ENCODE data around the gene SYTL1.
A peak's percentile ranks its signal among the peaks of the same experiment; 100 is the strongest.

SYTL1 gene

GRCh38 chr1:27341525-27342252 is at the start of gene SYTL1:
Gene SYTL1 (plus strand): TSS chr1:27342022. CDS start chr1:27345335, 3,313 bp downstream.
- DNase-seq, result peak; percentile 65

GRCh38 chr1:27292106-27292505 is 49.7 kb upstream of the SYTL1 start:
- DNase-seq, result no peak

GRCh38 chr1:27293915-27294314 is 47.9 kb upstream of the SYTL1 start:
- no peak for DNase-seq

- peak; percentile 43 for DNase-seq
Observed at GRCh38 chr1:27296773-27297291, 45.0 kb upstream of the SYTL1 start.

- no peak for DNase-seq
Observed at GRCh38 chr1:27297903-27298302, 43.9 kb upstream of the SYTL1 start.

- DNase-seq, result no peak
Observed at GRCh38 chr1:27298632-27299384, 43.0 kb upstream of the SYTL1 start.

GRCh38 chr1:27299385-27300271 is 42.2 kb upstream of the SYTL1 start:
- no peak for DNase-seq

GRCh38 chr1:27300341-27301051 is 41.3 kb upstream of the SYTL1 start:
- DNase-seq, result peak; percentile 77

GRCh38 chr1:27301052-27301422 is 40.8 kb upstream of the SYTL1 start:
- no peak for DNase-seq

- no peak for DNase-seq
Observed at GRCh38 chr1:27301582-27302199, 40.1 kb upstream of the SYTL1 start.

- DNase-seq, result no peak
Observed at GRCh38 chr1:27302612-27303011, 39.2 kb upstream of the SYTL1 start.

- DNase-seq, result no peak
Observed at GRCh38 chr1:27303509-27303908, 38.3 kb upstream of the SYTL1 start.

- DNase-seq, result no peak
Observed at GRCh38 chr1:27306071-27306470, 35.8 kb upstream of the SYTL1 start.

GRCh38 chr1:27306892-27307761 is 34.7 kb upstream of the SYTL1 start:
- no peak for DNase-seq

- no peak for DNase-seq
Observed at GRCh38 chr1:27307874-27308598, 33.8 kb upstream of the SYTL1 start.

- DNase-seq, result no peak
Observed at GRCh38 chr1:27314169-27314568, 27.7 kb upstream of the SYTL1 start.

GRCh38 chr1:27314737-27315136 is 27.1 kb upstream of the SYTL1 start:
- no peak for DNase-seq

GRCh38 chr1:27316860-27317259 is 25.0 kb upstream of the SYTL1 start:
- no peak for DNase-seq

- no peak for DNase-seq
Observed at GRCh38 chr1:27318136-27318535, 23.7 kb upstream of the SYTL1 start.

GRCh38 chr1:27318596-27318995 is 23.2 kb upstream of the SYTL1 start:
- no peak for DNase-seq

Data from CD4-positive, alpha-beta T cell treated with Interleukin-4 for 4 hours (primary cell).